Measurements from ENCODE around the gene WDR62.

WDR62 gene

DNA sequence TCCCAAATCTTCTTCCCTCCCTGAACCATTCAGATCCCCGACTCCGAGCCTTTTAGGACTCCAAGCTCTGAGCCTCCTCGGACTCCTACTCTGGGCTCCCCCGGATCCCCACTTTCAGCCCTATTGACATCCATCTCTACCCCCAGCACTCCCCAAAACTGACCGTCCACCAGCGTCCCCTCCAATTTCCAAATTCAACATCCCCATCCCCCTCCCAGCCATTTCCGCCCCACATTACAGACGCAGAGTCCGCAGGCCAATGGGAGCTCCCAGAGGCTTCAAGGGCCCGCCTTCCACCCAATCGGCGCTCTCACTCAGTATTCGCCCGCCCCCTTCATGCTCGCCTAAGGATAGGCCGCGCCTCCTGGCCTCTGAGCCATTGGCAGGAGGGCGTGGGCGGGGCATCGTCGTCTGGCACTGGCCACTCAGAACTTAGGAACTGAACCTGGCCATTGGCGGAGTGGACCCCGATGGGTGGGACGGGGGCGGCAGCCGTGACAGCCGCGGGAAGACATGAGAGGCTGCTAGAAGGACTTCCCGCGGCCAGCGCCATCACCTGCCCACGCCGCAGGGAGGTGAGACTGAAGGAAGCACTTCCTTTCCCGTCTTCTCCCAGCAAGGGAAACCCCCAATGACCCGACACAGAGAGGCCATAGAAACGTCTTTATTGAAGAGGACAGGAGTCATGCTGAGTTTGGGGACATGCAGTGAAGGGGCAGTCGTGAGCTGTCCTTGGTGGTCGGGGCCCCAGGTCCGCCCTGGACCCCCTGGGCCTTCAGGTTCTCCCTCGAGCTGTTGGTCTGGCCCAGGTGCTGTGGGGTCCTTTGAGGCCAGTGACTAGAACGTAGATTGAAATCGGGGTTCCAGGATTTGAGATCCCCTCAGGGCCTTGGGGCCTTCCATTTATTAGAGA, 40.4 kb upstream of the WDR62 start, which contains the start of gene ALKBH6 (continued):
- TF ChIP-seq, protein P1, sequence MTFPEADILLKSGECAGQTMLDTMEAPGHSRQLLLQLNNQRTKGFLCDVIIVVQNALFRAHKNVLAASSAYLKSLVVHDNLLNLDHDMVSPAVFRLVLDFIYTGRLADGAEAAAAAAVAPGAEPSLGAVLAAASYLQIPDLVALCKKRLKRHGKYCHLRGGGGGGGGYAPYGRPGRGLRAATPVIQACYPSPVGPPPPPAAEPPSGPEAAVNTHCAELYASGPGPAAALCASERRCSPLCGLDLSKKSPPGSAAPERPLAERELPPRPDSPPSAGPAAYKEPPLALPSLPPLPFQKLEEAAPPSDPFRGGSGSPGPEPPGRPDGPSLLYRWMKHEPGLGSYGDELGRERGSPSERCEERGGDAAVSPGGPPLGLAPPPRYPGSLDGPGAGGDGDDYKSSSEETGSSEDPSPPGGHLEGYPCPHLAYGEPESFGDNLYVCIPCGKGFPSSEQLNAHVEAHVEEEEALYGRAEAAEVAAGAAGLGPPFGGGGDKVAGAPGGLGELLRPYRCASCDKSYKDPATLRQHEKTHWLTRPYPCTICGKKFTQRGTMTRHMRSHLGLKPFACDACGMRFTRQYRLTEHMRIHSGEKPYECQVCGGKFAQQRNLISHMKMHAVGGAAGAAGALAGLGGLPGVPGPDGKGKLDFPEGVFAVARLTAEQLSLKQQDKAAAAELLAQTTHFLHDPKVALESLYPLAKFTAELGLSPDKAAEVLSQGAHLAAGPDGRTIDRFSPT (tag by site-specific recombination; IDR thresholded peaks at IDR 0.05) = no peak
- TF ChIP-seq ZNF544 (tag by site-specific recombination; IDR thresholded peaks at IDR 0.05) = no peak
- no peak for TF ChIP-seq ZNF404 (tag by site-specific recombination; IDR thresholded peaks at IDR 0.05)
- no peak for TF ChIP-seq ZNF791 (tag by site-specific recombination; IDR thresholded peaks at IDR 0.05)
- no peak for TF ChIP-seq ZNF623 (tag by site-specific recombination; IDR thresholded peaks at IDR 0.05)
- peak; percentile 88 for TF ChIP-seq KLF16 (tag by site-specific recombination; IDR thresholded peaks at IDR 0.05)
- peak; percentile 56; the same call in 1 of the 2 replicates for TF ChIP-seq KLF1 (tag by site-specific recombination; IDR thresholded peaks at IDR 0.05)
- peak; percentile 88 for TF ChIP-seq MZF1 (tag by site-specific recombination; IDR thresholded peaks at IDR 0.05; ENCODE audit: borderline replicate concordance)
- TF ChIP-seq ZNF239 (tag by site-specific recombination; IDR thresholded peaks at IDR 0.05) = 0 out of 2 replicates have a peak, but pooled peaks have one; percentile 16
- TF ChIP-seq ZBTB7A (tag by site-specific recombination; IDR thresholded peaks at IDR 0.05; ENCODE audit: low read depth) = peak; percentile 92
- peak; percentile 69 for TF ChIP-seq ZBTB48 (tag by site-specific recombination; IDR thresholded peaks at IDR 0.05)
- TF ChIP-seq ZNF529 (tag by site-specific recombination; IDR thresholded peaks at IDR 0.05; ENCODE audit: insufficient replicate concordance) = no peak
- TF ChIP-seq, protein P2, sequence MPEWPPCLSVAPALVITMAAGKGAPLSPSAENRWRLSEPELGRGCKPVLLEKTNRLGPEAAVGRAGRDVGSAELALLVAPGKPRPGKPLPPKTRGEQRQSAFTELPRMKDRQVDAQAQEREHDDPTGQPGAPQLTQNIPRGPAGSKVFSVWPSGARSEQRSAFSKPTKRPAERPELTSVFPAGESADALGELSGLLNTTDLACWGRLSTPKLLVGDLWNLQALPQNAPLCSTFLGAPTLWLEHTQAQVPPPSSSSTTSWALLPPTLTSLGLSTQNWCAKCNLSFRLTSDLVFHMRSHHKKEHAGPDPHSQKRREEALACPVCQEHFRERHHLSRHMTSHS (tag by site-specific recombination; IDR thresholded peaks at IDR 0.05) = no peak
- no peak for TF ChIP-seq ZNF132 (tag by site-specific recombination; IDR thresholded peaks at IDR 0.05; ENCODE audit: borderline replicate concordance)
- no peak for TF ChIP-seq ZNF626 (tag by site-specific recombination; IDR thresholded peaks at IDR 0.05)
- no peak for TF ChIP-seq ZNF510 (tag by site-specific recombination; IDR thresholded peaks at IDR 0.05; ENCODE audit: insufficient replicate concordance)
- TF ChIP-seq ZXDB (tag by site-specific recombination; IDR thresholded peaks at IDR 0.05) = peak; percentile 76
- TF ChIP-seq MYNN (tag by site-specific recombination; IDR thresholded peaks at IDR 0.05; ENCODE audit: borderline replicate concordance) = no peak
- TF ChIP-seq, protein P3, sequence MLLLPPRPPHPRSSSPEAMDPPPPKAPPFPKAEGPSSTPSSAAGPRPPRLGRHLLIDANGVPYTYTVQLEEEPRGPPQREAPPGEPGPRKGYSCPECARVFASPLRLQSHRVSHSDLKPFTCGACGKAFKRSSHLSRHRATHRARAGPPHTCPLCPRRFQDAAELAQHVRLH (tag by site-specific recombination; IDR thresholded peaks at IDR 0.05) = peak; percentile 64; the same call in 1 of the 2 replicates
- peak; percentile 35; the same call in 1 of the 2 replicates for TF ChIP-seq ZBTB21 (tag by site-specific recombination; IDR thresholded peaks at IDR 0.05)
- TF ChIP-seq SALL2 (tag by site-specific recombination; IDR thresholded peaks at IDR 0.05; ENCODE audit: borderline replicate concordance) = no peak
- no peak for TF ChIP-seq ZNF350 (tag by site-specific recombination; IDR thresholded peaks at IDR 0.05)
- TF ChIP-seq, protein P4, sequence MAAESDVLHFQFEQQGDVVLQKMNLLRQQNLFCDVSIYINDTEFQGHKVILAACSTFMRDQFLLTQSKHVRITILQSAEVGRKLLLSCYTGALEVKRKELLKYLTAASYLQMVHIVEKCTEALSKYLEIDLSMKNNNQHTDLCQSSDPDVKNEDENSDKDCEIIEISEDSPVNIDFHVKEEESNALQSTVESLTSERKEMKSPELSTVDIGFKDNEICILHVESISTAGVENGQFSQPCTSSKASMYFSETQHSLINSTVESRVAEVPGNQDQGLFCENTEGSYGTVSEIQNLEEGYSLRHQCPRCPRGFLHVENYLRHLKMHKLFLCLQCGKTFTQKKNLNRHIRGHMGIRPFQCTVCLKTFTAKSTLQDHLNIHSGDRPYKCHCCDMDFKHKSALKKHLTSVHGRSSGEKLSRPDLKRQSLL (tag by site-specific recombination; IDR thresholded peaks at IDR 0.05) = no peak
- TF ChIP-seq, protein P5, sequence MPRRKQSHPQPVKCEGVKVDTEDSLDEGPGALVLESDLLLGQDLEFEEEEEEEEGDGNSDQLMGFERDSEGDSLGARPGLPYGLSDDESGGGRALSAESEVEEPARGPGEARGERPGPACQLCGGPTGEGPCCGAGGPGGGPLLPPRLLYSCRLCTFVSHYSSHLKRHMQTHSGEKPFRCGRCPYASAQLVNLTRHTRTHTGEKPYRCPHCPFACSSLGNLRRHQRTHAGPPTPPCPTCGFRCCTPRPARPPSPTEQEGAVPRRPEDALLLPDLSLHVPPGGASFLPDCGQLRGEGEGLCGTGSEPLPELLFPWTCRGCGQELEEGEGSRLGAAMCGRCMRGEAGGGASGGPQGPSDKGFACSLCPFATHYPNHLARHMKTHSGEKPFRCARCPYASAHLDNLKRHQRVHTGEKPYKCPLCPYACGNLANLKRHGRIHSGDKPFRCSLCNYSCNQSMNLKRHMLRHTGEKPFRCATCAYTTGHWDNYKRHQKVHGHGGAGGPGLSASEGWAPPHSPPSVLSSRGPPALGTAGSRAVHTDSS (tag by site-specific recombination; IDR thresholded peaks at IDR 0.05) = no peak
- TF ChIP-seq, protein P6, sequence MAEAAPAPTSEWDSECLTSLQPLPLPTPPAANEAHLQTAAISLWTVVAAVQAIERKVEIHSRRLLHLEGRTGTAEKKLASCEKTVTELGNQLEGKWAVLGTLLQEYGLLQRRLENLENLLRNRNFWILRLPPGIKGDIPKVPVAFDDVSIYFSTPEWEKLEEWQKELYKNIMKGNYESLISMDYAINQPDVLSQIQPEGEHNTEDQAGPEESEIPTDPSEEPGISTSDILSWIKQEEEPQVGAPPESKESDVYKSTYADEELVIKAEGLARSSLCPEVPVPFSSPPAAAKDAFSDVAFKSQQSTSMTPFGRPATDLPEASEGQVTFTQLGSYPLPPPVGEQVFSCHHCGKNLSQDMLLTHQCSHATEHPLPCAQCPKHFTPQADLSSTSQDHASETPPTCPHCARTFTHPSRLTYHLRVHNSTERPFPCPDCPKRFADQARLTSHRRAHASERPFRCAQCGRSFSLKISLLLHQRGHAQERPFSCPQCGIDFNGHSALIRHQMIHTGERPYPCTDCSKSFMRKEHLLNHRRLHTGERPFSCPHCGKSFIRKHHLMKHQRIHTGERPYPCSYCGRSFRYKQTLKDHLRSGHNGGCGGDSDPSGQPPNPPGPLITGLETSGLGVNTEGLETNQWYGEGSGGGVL (tag by site-specific recombination; IDR thresholded peaks at IDR 0.05) = peak; percentile 1; the same call in 1 of the 2 replicates
- TF ChIP-seq, protein P7, sequence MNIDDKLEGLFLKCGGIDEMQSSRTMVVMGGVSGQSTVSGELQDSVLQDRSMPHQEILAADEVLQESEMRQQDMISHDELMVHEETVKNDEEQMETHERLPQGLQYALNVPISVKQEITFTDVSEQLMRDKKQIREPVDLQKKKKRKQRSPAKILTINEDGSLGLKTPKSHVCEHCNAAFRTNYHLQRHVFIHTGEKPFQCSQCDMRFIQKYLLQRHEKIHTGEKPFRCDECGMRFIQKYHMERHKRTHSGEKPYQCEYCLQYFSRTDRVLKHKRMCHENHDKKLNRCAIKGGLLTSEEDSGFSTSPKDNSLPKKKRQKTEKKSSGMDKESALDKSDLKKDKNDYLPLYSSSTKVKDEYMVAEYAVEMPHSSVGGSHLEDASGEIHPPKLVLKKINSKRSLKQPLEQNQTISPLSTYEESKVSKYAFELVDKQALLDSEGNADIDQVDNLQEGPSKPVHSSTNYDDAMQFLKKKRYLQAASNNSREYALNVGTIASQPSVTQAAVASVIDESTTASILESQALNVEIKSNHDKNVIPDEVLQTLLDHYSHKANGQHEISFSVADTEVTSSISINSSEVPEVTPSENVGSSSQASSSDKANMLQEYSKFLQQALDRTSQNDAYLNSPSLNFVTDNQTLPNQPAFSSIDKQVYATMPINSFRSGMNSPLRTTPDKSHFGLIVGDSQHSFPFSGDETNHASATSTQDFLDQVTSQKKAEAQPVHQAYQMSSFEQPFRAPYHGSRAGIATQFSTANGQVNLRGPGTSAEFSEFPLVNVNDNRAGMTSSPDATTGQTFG (tag by site-specific recombination; IDR thresholded peaks at IDR 0.05; ENCODE audit: borderline replicate concordance) = no peak
- no peak for TF ChIP-seq ZNF677 (tag by site-specific recombination; IDR thresholded peaks at IDR 0.05)
- TF ChIP-seq ZNF341 (tag by site-specific recombination; IDR thresholded peaks at IDR 0.05; ENCODE audit: low read depth) = peak; percentile 100

Data from HEK293 (cell line).